ENCODE data around the gene SLC1A1. TPM values are rescaled to one million over a fixed set of nuclear protein-coding genes. Genes with fewer than 3 reads are reported as not detected.
A peak's percentile ranks its signal among the peaks of the same experiment; 100 is the strongest.

SLC1A1 gene
- total RNA-seq, 2 donors from 2014 or later: 1.4 TPM; not detected in 1

DNA sequence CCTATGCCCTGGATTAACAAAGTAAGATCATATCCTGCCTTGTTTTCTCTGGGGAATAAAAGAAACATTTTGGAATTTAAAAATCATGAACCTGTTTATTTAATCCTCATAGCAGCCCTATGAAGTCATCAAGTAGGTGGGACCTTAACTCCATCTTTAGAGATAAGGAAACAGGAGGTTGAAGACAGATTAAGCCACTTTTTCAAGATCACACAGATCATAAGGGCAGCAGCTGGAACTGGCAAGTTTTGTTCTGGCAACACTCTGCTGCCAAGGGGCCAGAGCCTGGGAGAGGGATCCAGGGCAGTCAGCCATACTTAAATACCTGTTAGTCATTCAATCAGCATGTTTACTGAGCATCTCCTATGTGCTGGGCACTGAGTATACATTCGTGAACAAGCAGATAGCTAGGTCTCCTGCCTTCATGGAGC lies 63.7 kb downstream of the SLC1A1 start:
- Mint-ChIP-seq H3K9me3 (peaks cover 0 to 4% of the 10 kb centered on the region in 2 donors), H3K36me3 (no peaks in the 10 kb centered on the region), H3K27ac (no peak overlapping the region)
- ATAC-seq (no peak), DNase-seq (ENCODE audit: low spot score in 2 of 2) (no peak)

DNA sequence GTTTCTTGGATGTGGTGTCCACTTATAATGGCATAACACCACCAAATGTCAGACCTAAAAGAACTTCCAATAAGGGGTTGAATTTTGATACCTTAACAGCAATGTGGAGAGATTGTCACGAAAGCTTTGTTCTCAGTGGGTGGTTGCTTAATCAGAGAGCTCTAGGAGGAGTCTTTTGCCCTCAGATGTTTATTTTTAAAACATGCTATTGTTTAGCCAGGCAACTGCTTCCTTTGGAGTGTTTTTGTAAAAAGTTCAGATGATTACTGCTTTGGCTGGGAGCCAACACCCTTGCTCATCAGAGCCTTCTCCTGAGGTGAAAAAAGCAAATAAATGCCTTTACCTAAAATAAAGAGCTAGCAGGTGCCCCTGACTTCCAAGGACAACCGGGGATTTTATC lies 65.0 kb downstream of the SLC1A1 start:
- H3K9me3 Mint-ChIP-seq: no peaks in the 10 kb centered on the region
- DNase-seq (ENCODE audit: low spot score in 2 of 2): no peak
- H3K27ac Mint-ChIP-seq: no peak overlapping the region
- no peak for ATAC-seq
- H3K36me3 Mint-ChIP-seq: no peaks in the 10 kb centered on the region

DNA sequence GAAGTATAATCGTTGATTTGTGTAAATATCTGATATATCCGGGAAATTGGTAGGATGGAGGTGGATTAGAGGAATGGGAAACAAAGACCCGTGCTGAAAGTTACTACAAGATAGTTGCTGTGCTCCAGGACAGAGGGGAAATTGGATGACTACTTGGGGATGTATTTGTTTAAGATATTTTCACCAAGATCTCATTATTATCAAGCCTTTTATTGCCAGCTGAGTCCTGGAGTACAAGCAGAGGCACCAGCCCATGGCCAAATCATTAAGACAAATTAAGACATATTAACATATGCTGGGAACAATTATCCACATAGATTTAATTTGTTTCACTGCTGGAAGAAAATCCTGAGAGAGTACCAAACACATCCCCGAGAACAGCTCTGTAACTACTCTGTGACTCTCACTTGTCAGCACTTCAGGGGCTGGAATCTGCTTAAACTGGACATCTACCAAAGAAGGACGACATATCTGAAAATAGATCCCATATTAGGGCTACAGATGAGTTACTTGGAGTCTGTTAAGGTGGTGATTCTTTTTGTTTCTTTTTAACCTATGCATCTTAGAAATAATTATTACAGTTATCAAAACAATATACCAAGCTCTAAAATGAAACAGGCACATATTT lies 68.2 kb downstream of the SLC1A1 start:
- no peak overlapping the region for H3K27ac Mint-ChIP-seq
- no peaks in the 10 kb centered on the region for H3K36me3 Mint-ChIP-seq
- no peaks in the 10 kb centered on the region for H3K9me3 Mint-ChIP-seq
- ATAC-seq: no peak
- no peak for DNase-seq (ENCODE audit: low spot score in 2 of 2)

DNA sequence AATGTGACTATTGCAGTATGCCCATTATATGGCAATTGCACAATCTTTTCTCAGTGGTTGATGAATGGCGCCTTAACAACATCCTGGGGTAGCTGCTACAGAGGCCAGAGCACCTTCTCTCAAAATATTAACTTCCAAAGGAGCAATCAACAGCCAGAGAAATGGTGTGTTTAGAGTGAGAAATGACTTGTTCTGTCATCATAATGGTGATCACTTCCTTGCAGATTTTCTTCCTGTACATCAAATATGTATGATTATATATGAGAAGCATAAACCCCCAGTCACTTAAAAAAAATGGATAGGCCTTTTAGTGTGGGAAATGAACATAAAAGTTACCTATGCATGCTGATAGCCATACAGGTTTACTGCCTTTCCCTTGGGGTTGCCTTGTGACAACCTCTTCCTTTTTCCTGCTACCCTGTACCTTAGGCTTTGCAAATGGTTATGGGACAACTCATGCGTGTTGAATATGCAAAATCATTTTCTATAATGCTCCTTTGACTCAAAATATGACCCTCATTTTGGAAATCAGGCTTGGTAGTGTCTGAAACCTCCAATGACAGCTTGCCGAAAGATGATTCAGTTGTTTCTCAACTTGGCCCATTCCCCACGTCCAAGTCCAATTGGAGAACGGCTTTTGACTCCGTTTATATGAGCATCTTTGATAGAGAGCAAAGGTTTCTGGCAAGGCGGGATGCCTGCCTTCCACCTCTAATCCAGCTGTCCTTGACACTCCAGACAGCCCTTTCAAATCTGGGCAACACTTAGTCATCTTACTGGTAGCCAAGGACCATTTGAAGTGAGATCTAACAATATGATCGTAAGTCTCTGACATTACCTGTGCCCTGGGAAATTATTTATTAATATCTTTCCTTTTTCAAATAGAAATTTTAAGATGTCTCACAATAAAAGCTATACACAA lies 69.3 kb downstream of the SLC1A1 start:
- Mint-ChIP-seq H3K27ac (no peak overlapping the region), H3K9me3 (no peaks in the 10 kb centered on the region), H3K36me3 (no peaks in the 10 kb centered on the region)
- ATAC-seq (no peak), DNase-seq (ENCODE audit: low spot score in 2 of 2) (no peak)

DNA sequence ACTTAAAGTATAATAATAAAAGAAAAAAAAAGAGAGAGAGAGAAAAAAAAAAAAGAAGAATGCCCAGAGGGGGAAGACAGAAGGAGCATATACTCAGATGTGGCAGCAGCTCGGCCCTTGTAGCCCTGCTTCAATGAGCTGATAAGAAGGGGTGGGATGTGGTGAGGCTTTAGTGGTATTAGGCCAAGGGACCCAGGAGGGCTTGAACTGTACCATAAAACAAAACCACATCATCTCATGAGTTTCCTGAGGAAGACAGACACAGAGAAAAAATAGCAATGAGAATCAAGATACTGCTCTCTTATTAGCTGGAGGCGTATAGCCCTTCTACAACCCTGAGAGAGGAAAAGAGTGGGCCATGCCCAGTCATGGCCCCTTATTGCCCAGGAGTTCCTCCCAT lies 72.8 kb downstream of the SLC1A1 start:
- H3K9me3 Mint-ChIP-seq: peaks cover 3 to 7% of the 10 kb centered on the region in 2 donors
- ATAC-seq (no peak), DNase-seq (ENCODE audit: low spot score in 2 of 2) (no peak)
- no peak overlapping the region for H3K27ac Mint-ChIP-seq
- peaks cover 0 to 8% of the 10 kb centered on the region in 2 donors for H3K36me3 Mint-ChIP-seq

DNA sequence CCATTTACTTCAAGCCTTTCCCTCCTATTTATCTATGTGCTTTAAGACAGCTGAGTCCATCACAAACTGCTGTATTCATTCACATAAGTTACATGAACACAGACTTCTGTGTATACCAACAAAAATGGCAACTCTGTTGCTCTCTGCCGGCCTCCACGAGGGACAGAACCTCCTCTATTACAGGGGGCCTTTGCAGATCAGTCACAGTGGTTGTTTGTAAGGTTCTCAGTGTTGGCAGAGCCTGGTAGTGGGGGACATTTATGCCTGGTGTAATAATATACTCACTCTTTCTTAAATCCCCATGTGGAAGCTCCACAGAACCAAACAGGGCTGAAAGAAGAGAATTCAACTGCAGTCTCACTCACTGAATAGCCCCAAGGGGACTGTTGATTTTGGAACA lies 76.5 kb downstream of the SLC1A1 start:
- Mint-ChIP-seq H3K27ac (no peak overlapping the region), H3K36me3 (peaks cover 0 to 8% of the 10 kb centered on the region in 2 donors), H3K9me3 (peaks cover 3 to 7% of the 10 kb centered on the region in 2 donors)
- DNase-seq (ENCODE audit: low spot score in 2 of 2) (no peak), ATAC-seq (no peak)

DNA sequence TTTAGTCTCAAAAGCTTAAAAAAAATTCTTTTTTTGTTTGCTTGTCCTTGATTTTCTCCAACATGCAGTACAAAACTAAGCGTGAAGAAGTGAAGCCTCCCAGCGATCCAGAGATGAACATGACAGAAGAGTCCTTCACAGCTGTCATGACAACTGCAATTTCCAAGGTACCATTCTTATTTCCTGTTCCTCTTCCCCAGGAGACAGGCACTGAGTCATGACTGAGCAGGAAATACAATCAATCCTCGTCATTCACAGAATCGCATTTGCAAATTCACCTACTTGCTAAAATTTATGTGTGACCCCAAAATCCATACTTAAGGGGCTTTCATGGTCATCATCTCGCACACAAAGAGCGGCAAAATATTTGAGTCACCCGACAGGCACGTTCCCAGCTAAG lies 77.3 kb downstream of the SLC1A1 start:
- no peak for DNase-seq (ENCODE audit: low spot score in 2 of 2)
- no peak overlapping the region for H3K27ac Mint-ChIP-seq
- H3K9me3 Mint-ChIP-seq: peaks cover 3 to 7% of the 10 kb centered on the region in 2 donors
- no peak for ATAC-seq
- H3K36me3 Mint-ChIP-seq: peaks cover 0 to 8% of the 10 kb centered on the region in 2 donors

DNA sequence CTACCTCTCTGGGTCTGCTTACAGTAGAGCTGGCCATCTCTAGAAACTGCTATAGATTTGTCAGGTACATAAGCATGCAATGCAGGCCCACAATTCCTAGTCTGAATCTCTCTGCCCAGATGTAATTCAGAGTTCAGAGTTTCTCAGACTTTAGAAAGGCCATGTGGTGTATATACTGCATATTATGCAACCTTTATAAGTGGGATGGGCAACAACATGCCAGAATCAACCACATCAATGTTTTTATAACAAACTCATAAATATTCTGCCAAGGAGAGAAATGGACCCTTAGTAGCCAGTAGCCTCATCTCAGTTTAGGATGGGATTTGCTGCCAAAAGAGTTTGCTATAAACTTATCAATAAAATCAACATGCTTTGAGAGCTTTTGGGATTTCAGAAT lies 78.8 kb downstream of the SLC1A1 start:
- ATAC-seq (no peak), DNase-seq (ENCODE audit: low spot score in 2 of 2) (no peak)
- peaks cover 3 to 7% of the 10 kb centered on the region in 2 donors for H3K9me3 Mint-ChIP-seq
- H3K36me3 Mint-ChIP-seq: peaks cover 0 to 8% of the 10 kb centered on the region in 2 donors
- no peak overlapping the region for H3K27ac Mint-ChIP-seq

DNA sequence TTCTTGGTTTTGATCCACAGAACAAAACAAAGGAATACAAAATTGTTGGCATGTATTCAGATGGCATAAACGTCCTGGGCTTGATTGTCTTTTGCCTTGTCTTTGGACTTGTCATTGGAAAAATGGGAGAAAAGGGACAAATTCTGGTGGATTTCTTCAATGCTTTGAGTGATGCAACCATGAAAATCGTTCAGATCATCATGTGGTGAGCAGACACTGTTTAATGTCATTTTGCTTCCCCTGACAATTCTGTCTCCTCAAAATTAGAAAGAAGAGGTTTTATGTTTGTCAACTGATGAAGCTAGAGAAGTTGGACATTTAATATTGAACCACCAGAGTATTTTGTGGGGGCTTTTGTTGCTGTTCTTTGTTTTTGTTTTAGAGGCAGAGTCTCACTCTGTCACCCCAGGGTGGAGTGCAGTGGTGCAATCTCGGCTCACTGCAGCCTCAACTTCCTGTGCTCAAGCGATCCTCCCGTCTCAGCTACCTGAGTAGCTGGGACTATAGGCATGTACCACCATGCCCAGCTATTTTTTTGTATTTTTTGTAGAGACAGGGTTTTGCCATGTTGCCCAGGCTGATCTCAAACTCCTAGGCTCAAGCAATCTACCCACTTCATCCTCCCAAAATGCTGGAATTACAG lies 82.0 kb downstream of the SLC1A1 start:
- DNase-seq (ENCODE audit: low spot score in 2 of 2): peak in 1 of 2 donors; percentile 17
- ATAC-seq: peak in 1 of 2 donors; percentile 52
- H3K27ac Mint-ChIP-seq: peak overlapping the region; percentile 28 to 48

DNA sequence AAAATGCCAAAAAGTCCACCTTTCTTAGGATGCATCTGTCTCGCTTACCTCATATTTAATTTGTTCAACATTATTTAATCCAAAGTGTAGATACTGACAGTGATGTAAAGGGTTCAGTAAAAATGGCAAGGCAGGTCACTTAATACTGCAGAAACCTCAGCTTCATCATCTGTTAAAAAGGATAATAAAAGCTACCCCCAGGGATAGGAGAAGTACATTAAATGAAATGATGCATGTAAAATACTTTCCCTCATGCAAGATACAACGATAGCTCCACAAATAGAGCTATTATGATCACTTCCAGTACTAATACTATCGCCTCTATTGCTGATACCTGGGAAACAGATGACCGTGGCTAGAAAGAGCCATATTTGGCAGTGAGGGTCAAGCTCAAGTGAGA lies 82.9 kb downstream of the SLC1A1 start:
- no peak for DNase-seq (ENCODE audit: low spot score in 2 of 2)
- H3K27ac Mint-ChIP-seq: no peak overlapping the region
- no peak for ATAC-seq
- H3K9me3 Mint-ChIP-seq: no peaks in the 10 kb centered on the region
- no peaks in the 10 kb centered on the region for H3K36me3 Mint-ChIP-seq

More for the DNA sequence above, 82.0 kb downstream of the SLC1A1 start:
- Mint-ChIP-seq H3K36me3 (no peaks in the 10 kb centered on the region), H3K9me3 (no peaks in the 10 kb centered on the region)

DNA sequence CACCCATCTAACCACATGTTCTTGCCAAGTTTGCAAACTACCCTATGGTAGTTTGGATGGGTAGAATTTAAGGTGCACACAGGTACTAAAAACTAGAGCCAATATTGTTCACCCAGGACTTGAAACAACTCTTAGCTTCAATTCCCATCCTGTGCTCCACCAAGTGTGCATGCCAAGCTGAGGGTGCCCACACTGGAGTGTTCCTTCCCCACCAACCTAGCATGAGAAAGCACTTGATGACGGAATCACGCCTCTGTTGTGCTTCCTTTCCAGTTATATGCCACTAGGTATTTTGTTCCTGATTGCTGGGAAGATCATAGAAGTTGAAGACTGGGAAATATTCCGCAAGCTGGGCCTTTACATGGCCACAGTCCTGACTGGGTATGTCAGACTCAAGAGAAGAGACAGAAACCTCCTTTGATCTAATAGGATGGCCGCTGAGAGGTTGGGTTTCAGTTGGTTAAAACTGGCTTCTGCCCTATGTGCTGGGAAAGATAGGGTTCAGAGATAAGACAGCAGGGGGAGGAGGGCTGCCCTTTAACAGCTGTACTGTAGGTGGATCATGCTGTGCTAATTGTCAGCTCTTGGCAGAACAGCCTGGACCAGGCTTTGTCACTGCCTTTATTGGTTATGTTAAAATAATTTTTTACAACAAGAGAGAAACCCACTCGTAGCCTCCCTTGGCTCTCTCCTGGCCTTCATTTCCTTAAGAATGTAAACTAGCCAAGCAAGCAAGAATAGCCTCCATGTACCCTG lies 83.5 kb downstream of the SLC1A1 start:
- no peak overlapping the region for H3K27ac Mint-ChIP-seq
- no peaks in the 10 kb centered on the region for H3K36me3 Mint-ChIP-seq
- ATAC-seq (no peak), DNase-seq (ENCODE audit: low spot score in 2 of 2) (no peak)
- H3K9me3 Mint-ChIP-seq: no peaks in the 10 kb centered on the region

DNA sequence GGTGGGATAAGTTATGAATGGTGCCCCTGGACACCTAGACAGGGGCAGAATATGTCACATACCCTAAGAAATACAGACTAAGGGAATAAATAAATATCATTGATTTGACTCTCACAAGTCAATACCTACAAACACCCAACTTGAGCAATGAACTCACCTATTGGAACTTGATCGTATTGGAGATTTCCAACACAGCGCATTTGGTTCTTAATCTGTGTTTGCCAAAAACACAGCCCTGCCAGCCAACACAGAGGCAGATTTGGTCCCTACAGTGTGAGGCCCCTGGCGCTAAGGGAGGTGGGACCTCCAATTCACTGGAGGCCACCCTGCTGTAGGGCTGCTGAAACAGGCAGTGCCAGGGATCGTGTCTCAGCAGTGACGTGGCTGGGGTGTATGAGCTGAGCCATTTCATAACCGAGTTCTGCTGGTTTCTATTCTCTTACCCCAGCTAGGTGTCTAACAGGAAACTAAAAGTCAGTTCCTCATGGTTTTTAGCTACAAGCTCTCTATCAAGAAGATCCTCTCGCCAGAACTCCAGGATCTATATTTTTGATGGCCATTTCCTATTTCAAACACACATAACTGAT lies 84.5 kb downstream of the SLC1A1 start:
- ATAC-seq: peak; percentile 24 to 95
- DNase-seq (ENCODE audit: low spot score in 2 of 2): peak in 1 of 2 donors; percentile 13
- H3K36me3 Mint-ChIP-seq: no peaks in the 10 kb centered on the region
- H3K9me3 Mint-ChIP-seq: no peaks in the 10 kb centered on the region
- peak overlapping the region in 1 of 2 donors; percentile 62 for H3K27ac Mint-ChIP-seq

DNA sequence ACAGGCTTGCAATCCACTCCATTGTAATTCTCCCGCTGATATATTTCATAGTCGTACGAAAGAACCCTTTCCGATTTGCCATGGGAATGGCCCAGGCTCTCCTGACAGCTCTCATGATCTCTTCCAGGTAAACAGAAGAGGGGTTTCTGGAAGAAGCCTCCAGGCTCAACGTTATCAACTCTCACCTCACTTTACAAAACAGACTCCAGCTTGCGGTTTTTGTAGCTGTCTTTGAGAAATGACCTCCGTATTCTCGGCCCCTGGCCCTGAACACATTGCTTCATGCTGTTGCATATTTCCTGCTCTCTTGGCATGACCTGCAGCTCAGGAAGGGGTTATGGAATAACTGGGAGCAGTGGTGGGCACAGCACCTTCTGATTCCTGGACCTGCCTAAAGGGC lies 85.7 kb downstream of the SLC1A1 start:
- no peaks in the 10 kb centered on the region for H3K36me3 Mint-ChIP-seq
- H3K9me3 Mint-ChIP-seq: no peaks in the 10 kb centered on the region

DNA sequence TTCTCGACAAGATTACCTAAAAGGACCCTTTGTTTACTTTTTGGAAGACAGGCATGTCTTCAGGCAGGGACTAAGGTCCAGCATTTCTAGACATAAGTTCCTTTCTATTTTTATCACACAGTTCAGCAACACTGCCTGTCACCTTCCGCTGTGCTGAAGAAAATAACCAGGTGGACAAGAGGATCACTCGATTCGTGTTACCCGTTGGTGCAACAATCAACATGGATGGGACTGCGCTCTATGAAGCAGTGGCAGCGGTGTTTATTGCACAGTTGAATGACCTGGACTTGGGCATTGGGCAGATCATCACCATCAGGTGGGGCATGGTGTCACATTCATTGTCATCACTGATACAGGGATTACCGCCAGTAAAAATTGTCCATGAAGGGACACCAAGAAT lies 86.2 kb downstream of the SLC1A1 start:
- no peaks in the 10 kb centered on the region for H3K36me3 Mint-ChIP-seq
- H3K9me3 Mint-ChIP-seq: no peaks in the 10 kb centered on the region
- no peak overlapping the region for H3K27ac Mint-ChIP-seq
- no peak for ATAC-seq
- DNase-seq (ENCODE audit: low spot score in 2 of 2): no peak

More for the DNA sequence above, 85.7 kb downstream of the SLC1A1 start:
- H3K27ac Mint-ChIP-seq: no peak overlapping the region
- ATAC-seq: no peak
- DNase-seq (ENCODE audit: low spot score in 2 of 2): no peak

DNA sequence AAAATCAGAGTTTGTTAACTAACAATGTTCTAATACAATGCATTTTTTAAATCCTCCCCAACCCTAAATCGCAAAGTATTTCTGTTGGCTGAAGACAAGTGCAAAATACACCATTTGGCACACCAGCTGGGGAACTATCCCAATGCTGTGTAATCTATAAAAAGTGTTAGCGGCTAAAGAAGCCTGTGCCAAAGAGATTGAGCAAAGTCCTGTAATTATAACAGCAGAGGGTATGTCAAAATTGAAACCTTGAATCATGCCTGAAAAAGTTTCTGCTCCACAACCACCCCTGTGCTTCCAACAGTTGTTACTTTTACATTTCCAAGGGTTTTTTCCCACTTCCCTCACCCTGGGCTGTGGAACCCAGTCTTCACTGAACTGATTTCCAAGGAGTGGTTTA lies 88.7 kb downstream of the SLC1A1 start:
- H3K9me3 Mint-ChIP-seq: no peaks in the 10 kb centered on the region
- ATAC-seq (no peak), DNase-seq (ENCODE audit: low spot score in 2 of 2) (no peak)
- H3K27ac Mint-ChIP-seq: no peak overlapping the region
- H3K36me3 Mint-ChIP-seq: no peaks in the 10 kb centered on the region

DNA sequence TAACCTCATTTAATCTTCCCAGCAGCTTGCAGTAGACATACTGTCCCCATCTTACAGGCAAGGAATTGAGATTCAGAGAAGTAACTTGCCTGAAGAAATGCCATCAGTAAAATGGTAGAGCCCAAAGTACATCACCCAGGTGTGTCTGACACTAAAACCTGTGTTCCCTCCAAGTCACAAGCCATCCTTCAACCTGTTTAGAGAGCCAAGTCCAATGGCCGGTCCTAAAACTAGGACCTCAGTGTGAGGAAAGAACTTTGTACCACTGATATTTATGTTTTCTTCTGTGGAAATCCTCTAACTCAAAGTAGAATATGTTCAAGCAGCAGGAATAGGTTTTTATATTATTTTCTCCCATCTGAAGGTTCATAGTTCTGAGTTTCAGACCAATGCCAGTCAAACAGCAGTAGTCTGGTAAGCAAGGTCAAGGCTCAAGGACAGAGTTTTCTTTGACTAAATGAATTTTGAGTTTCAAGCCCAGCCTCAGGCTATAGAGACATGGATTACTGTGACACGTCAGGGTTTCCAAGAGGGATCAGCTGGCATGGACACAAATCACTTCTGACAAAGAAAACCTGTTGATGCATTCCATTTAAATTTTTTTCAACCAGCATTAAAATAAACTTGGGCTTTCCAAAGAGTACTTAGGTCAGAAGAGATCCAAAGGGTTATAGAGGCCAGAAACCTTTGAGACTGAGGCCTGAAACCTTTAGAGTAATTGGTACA lies 90.9 kb downstream of the SLC1A1 start:
- ATAC-seq (no peak), DNase-seq (ENCODE audit: low spot score in 2 of 2) (no peak)
- H3K36me3 Mint-ChIP-seq: no peaks in the 10 kb centered on the region
- H3K9me3 Mint-ChIP-seq: no peaks in the 10 kb centered on the region
- no peak overlapping the region for H3K27ac Mint-ChIP-seq
